ENCODE measurements around the gene OR14C36. TPM values are rescaled to one million over a fixed set of nuclear protein-coding genes. Genes with fewer than 3 reads are reported as not detected.

The OR14C36 gene
- total RNA-seq, 1 experiment from 2014 or later: not detected

DNA sequence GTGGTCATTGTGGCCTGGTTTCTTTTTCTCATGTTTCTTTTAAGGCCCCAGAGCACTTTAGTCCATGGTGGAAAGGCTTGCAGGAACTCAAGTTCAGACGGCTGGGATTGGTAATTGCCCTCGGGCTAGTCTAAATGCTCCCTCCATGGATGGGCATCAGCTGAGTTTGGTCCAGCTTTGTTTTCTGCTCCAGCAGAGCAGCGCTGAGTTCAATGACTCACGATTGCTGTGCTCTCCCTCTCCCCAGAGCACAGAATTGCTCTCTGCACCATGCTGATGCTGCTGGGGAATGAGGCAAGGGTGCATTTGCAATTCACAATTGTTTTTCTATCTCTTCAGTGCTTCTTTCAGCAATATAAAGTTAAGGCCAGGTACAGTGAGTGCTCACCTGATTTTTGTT is 25.2 kb downstream of the OR14C36 start:
- Histone ChIP-seq H3K4me3 (ENCODE audit: low read length) (no peak overlapping the region), H3K4me1 (ENCODE audit: insufficient read depth, low read length) (no peaks in the 10 kb centered on the region), H3K27ac (ENCODE audit: low read length) (no peak overlapping the region), H2AFZ (ENCODE audit: low read length) (no peak overlapping the region), H3K9me3 (ENCODE audit: low read length) (no peaks in the 10 kb centered on the region), H3K36me3 (ENCODE audit: low read depth, low read length) (no peaks in the 10 kb centered on the region), H4K20me1 (ENCODE audit: low read length) (no peaks in the 10 kb centered on the region), H3K4me2 (ENCODE audit: low read length) (no peak overlapping the region), H3K79me2 (ENCODE audit: low read length) (no peaks in the 10 kb centered on the region), H3K9me2 (replicated peaks; ENCODE audit: low read length) (no peaks in the 10 kb centered on the region), H3F3A (ENCODE audit: low read length, unreplicated experiment) (no peaks in the 10 kb centered on the region), H3K9ac (ENCODE audit: low read length) (no peak overlapping the region), H3K27me3 (ENCODE audit: low read length) (peaks cover 8% of the 10 kb centered on the region; the same call in 1 of the 2 replicates)
- ATAC-seq (peak; percentile 62), DNase-seq (peak; percentile 34)
- intact Hi-C loops (cut with micrococcal nuclease): no loop called here
- POLR2A ChIA-PET (ENCODE audit: unreplicated experiment): interaction anchor here (0.6 kb wide), 1 partner anchor 350 kb away, joined by 3 read pairs; no protein-coding TSS in a partner anchor
- BruUV-seq (replicated peaks): no TSS peak
- no peak for TF ChIP-seq EZH2 (IDR thresholded peaks at IDR 0.05; ENCODE audit: low read length, unreplicated experiment)
- TF ChIP-seq EZH2phosphoT487 (IDR thresholded peaks at IDR 0.05; ENCODE audit: borderline replicate concordance, low read length): no peak
- TF ChIP-seq, protein P1, sequence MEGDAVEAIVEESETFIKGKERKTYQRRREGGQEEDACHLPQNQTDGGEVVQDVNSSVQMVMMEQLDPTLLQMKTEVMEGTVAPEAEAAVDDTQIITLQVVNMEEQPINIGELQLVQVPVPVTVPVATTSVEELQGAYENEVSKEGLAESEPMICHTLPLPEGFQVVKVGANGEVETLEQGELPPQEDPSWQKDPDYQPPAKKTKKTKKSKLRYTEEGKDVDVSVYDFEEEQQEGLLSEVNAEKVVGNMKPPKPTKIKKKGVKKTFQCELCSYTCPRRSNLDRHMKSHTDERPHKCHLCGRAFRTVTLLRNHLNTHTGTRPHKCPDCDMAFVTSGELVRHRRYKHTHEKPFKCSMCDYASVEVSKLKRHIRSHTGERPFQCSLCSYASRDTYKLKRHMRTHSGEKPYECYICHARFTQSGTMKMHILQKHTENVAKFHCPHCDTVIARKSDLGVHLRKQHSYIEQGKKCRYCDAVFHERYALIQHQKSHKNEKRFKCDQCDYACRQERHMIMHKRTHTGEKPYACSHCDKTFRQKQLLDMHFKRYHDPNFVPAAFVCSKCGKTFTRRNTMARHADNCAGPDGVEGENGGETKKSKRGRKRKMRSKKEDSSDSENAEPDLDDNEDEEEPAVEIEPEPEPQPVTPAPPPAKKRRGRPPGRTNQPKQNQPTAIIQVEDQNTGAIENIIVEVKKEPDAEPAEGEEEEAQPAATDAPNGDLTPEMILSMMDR (conservative IDR thresholded peaks at IDR 0.05; ENCODE audit: low read depth, low read length): no peak
- CTCF ChIA-PET: no interaction called here

DNA sequence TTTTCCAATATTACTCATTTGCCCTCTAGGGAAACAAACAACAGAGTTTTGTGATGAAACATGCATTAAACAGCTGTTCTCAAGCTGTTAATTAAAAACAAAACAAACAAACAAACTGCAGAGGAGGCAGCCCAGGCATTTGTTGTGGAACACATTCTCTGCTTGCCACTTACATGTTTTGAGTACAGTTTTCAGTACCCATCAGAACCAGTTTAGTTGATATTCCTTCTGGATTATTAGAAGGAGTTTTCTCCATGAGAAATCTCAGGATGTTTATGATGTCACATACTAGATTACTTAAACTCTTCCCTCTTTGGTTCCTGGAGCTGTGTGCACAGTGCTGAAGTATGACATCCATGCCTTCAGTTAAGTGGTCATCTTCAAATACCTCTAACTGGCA is 26.9 kb downstream of the OR14C36 start, which contains the start of gene OR2T6:
Gene OR2T6 (plus strand): TSS at position 301 of the 400 bp plus-strand sequence. CDS start 11,863 bp downstream, outside the sequence.
- H3K27me3 ChIP-seq (ENCODE audit: low read length): no peaks in the 10 kb centered on the region
- ChIA-PET POLR2A (ENCODE audit: unreplicated experiment) (no interaction called here), CTCF (no interaction called here)
- no peaks in the 10 kb centered on the region for H3K36me3 ChIP-seq (ENCODE audit: low read depth, low read length)
- no peaks in the 10 kb centered on the region for H3K79me2 ChIP-seq (ENCODE audit: low read length)
- intact Hi-C loops (cut with micrococcal nuclease): no loop called here
- H3K9me2 ChIP-seq (replicated peaks; ENCODE audit: low read length): no peaks in the 10 kb centered on the region
- TF ChIP-seq EZH2phosphoT487 (IDR thresholded peaks at IDR 0.05; ENCODE audit: borderline replicate concordance, low read length) (no peak), EZH2 (IDR thresholded peaks at IDR 0.05; ENCODE audit: low read length, unreplicated experiment) (no peak)
- TF ChIP-seq, protein P1 (conservative IDR thresholded peaks at IDR 0.05; ENCODE audit: low read depth, low read length): no peak
- no peak within 1 kb of the TSS for H2AFZ ChIP-seq (ENCODE audit: low read length)
- BruUV-seq (replicated peaks): no TSS peak
- no peaks in the 10 kb centered on the region for H3K9me3 ChIP-seq (ENCODE audit: low read length)
- no peak within 1 kb of the TSS for H3K4me3 ChIP-seq (ENCODE audit: low read length)
- ATAC-seq (no peak), DNase-seq (no peak)
- no peak within 1 kb of the TSS for H3K4me2 ChIP-seq (ENCODE audit: low read length)
- H3K9ac ChIP-seq (ENCODE audit: low read length): no peak within 1 kb of the TSS
- no peaks in the 10 kb centered on the region for H3K4me1 ChIP-seq (ENCODE audit: insufficient read depth, low read length)
- H4K20me1 ChIP-seq (ENCODE audit: low read length): no peaks in the 10 kb centered on the region
- H3F3A ChIP-seq (ENCODE audit: low read length, unreplicated experiment): no peaks in the 10 kb centered on the region
- no peak within 1 kb of the TSS for H3K27ac ChIP-seq (ENCODE audit: low read length)

DNA sequence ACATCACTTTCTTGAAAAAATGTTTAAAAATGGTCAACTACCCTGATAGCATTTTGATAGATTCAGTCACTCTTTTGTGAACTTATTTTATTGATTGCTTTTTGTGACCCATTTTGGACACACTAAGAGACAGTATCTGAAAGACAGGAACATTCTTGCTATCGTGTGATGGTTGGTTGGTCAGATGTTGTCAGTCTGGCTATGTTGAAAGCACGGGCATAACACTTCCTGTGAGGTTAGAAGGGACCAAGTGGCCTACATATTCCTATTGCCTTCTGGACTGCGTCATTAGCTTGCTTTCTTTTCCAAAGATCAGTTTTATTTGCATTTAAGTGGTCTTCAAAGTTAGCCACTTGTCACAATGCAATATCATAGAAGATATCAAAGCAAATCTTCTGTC is 28.3 kb downstream of the OR14C36 start:
- Histone ChIP-seq H3F3A (ENCODE audit: low read length, unreplicated experiment) (no peaks in the 10 kb centered on the region), H3K9me3 (ENCODE audit: low read length) (no peaks in the 10 kb centered on the region), H3K4me2 (ENCODE audit: low read length) (no peak overlapping the region), H3K4me3 (ENCODE audit: low read length) (no peak overlapping the region), H3K4me1 (ENCODE audit: insufficient read depth, low read length) (no peaks in the 10 kb centered on the region), H3K36me3 (ENCODE audit: low read depth, low read length) (no peaks in the 10 kb centered on the region), H4K20me1 (ENCODE audit: low read length) (no peaks in the 10 kb centered on the region), H3K9ac (ENCODE audit: low read length) (no peak overlapping the region), H2AFZ (ENCODE audit: low read length) (no peak overlapping the region), H3K27me3 (ENCODE audit: low read length) (no peaks in the 10 kb centered on the region), H3K27ac (ENCODE audit: low read length) (no peak overlapping the region), H3K9me2 (replicated peaks; ENCODE audit: low read length) (no peaks in the 10 kb centered on the region), H3K79me2 (ENCODE audit: low read length) (no peaks in the 10 kb centered on the region)
- no peak for TF ChIP-seq EZH2phosphoT487 (IDR thresholded peaks at IDR 0.05; ENCODE audit: borderline replicate concordance, low read length)
- TF ChIP-seq, protein P1 (conservative IDR thresholded peaks at IDR 0.05; ENCODE audit: low read depth, low read length): no peak
- TF ChIP-seq EZH2 (IDR thresholded peaks at IDR 0.05; ENCODE audit: low read length, unreplicated experiment): no peak
- DNase-seq (no peak), ATAC-seq (no peak)
- ChIA-PET CTCF (no interaction called here), POLR2A (ENCODE audit: unreplicated experiment) (no interaction called here)
- no TSS peak for BruUV-seq (replicated peaks)
- intact Hi-C loops (cut with micrococcal nuclease): no loop called here
